Measurements from ENCODE around the gene CGB3.

GRCh38 chr19:48982280-48982679 lies 41.9 kb downstream of the CGB3 start:
- TF ChIP-seq CTCF (conservative IDR thresholded peaks at IDR 0.05 in 1 of 2, IDR thresholded peaks at IDR 0.05 in 1 of 2; ENCODE audit: extremely low read depth in 1 of 2, insufficient read depth in 1 of 2, low read depth in 1 of 2, low read length in 2 of 2) = no peak
- no peak for TF ChIP-seq EZH2 (IDR thresholded peaks at IDR 0.05; ENCODE audit: borderline replicate concordance, low read length)
